ENCODE data around the gene AHCYL1. TPM values are rescaled to one million over a fixed set of nuclear protein-coding genes. Genes with fewer than 3 reads are reported as not detected.

Gene AHCYL1
- total and polyA plus RNA-seq, 9 donors, result 41.1 to 113 (median 85.8) TPM

DNA sequence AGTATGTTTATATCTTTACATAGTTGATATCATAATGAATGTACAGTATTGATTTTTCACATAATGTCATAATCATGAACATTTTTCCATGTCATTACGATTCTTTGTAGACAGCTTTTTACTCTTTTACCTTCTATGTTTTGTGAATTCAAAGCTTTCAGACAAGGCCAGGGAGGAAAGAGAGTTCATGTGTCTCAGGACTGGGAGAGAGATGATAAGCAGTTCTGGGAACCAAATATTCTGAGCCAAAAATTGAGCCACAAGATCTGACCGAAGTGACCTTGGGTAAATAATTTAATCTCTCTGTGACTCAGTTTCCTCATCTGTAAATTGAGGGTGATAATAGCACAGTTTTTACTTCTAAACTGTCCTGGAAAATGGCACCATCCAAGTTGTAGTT lies 42.1 kb upstream of the AHCYL1 start:
- Histone ChIP-seq H3K4me1 (ENCODE audit: insufficient read depth) (no peaks in the 10 kb centered on the region), H3K9me3 (no peaks in the 10 kb centered on the region), H3K4me3 (no peak overlapping the region), H3K27ac (no peak overlapping the region), H3K27me3 (no peaks in the 10 kb centered on the region), H3K36me3 (no peaks in the 10 kb centered on the region)
- intact Hi-C loops (cut with DNase I), result no loop called here
- TF ChIP-seq POLR2A (IDR thresholded peaks at IDR 0.05), result no peak
- TF ChIP-seq EP300 (IDR thresholded peaks at IDR 0.05), result no peak
- TF ChIP-seq, protein P1, sequence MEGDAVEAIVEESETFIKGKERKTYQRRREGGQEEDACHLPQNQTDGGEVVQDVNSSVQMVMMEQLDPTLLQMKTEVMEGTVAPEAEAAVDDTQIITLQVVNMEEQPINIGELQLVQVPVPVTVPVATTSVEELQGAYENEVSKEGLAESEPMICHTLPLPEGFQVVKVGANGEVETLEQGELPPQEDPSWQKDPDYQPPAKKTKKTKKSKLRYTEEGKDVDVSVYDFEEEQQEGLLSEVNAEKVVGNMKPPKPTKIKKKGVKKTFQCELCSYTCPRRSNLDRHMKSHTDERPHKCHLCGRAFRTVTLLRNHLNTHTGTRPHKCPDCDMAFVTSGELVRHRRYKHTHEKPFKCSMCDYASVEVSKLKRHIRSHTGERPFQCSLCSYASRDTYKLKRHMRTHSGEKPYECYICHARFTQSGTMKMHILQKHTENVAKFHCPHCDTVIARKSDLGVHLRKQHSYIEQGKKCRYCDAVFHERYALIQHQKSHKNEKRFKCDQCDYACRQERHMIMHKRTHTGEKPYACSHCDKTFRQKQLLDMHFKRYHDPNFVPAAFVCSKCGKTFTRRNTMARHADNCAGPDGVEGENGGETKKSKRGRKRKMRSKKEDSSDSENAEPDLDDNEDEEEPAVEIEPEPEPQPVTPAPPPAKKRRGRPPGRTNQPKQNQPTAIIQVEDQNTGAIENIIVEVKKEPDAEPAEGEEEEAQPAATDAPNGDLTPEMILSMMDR (IDR thresholded peaks at IDR 0.05), result no peak
- DNase-seq, result no peak
- WGBS, 3 donors, result 85 to 89% (median 87%) methylated on average over 2 of the region's 2 CpGs

DNA sequence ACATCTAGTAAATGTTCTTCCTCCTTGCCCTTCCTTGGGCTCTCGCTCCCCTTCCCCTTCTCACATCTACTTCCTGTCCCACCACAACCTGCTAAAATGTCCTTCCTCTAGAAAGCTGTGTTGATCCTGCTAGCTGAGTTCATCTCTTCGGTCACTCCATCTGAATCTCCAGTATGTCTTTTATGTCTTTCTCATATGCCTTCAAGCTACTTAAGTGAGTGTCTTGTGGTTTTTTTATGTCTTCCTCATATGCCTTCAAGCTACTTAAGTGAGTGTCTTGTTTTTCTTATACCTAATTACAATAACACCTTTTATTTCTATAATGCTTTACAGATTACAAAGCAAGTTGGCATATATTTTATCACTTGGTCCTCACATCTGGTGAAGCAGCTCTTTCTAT lies 40.0 kb upstream of the AHCYL1 start:
- H3K9me3 ChIP-seq, result no peaks in the 10 kb centered on the region
- TF ChIP-seq EP300 (IDR thresholded peaks at IDR 0.05) (no peak), POLR2A (IDR thresholded peaks at IDR 0.05) (no peak)
- TF ChIP-seq, protein P1 (IDR thresholded peaks at IDR 0.05), result no peak
- 95 to 99% (median 97%) methylated on average over 2 of the region's 2 CpGs for WGBS, 3 donors

DNA sequence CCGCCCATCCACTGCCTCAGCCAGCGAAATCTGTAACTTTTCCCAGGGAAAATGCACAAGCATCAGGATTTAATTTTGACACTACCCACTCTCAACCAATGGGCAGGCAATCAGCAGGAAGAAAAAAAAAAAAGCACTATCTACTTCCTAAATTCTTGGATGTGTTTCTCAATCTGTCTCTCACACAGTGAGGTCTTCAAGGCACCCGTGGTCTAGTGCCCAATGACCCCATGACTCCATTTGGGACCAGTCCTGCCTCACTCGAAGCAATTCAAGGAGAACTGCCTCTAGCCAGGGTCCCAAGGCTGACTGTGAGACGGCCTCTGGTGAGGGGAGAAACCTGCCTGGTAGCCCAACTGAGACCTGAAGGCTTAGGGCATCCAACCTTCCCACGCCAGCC lies 38.1 kb upstream of the AHCYL1 start:
- DNase-seq, result no peak
- no peak overlapping the region for H3K27ac ChIP-seq
- H3K36me3 ChIP-seq, result no peaks in the 10 kb centered on the region
- no peaks in the 10 kb centered on the region for H3K4me1 ChIP-seq (ENCODE audit: insufficient read depth)
- TF ChIP-seq POLR2A (IDR thresholded peaks at IDR 0.05), result no peak
- TF ChIP-seq, protein P1 (IDR thresholded peaks at IDR 0.05), result no peak
- TF ChIP-seq EP300 (IDR thresholded peaks at IDR 0.05), result no peak
- no peaks in the 10 kb centered on the region for H3K9me3 ChIP-seq
- 80 to 85% (median 83%) methylated on average over 6 of the region's 6 CpGs for WGBS, 3 donors
- H3K27me3 ChIP-seq, result no peaks in the 10 kb centered on the region
- intact Hi-C loops (cut with DNase I), result no loop called here
- no peak overlapping the region for H3K4me3 ChIP-seq

More for the DNA sequence above, 40.0 kb upstream of the AHCYL1 start:
- H3K36me3 ChIP-seq, result no peaks in the 10 kb centered on the region
- H3K27me3 ChIP-seq, result no peaks in the 10 kb centered on the region
- no peak for DNase-seq
- H3K4me1 ChIP-seq (ENCODE audit: insufficient read depth), result no peaks in the 10 kb centered on the region
- H3K4me3 ChIP-seq, result no peak overlapping the region
- intact Hi-C loops (cut with DNase I), result no loop called here
- no peak overlapping the region for H3K27ac ChIP-seq

GRCh38 chr1:109947582-109948284 lies 36.8 kb upstream of the AHCYL1 start:
- DNase-seq, result no peak
- Histone ChIP-seq H3K36me3 (no peaks in the 10 kb centered on the region), H3K27ac (no peak overlapping the region), H3K4me3 (no peak overlapping the region), H3K27me3 (no peaks in the 10 kb centered on the region), H3K4me1 (ENCODE audit: insufficient read depth) (no peaks in the 10 kb centered on the region), H3K9me3 (no peaks in the 10 kb centered on the region)
- TF ChIP-seq, protein P1 (IDR thresholded peaks at IDR 0.05), result no peak
- TF ChIP-seq EP300 (IDR thresholded peaks at IDR 0.05), result no peak
- no peak for TF ChIP-seq POLR2A (IDR thresholded peaks at IDR 0.05)
- WGBS, 3 donors, result 74 to 77% (median 77%) methylated on average over 10 of the region's 10 CpGs
- intact Hi-C loops (cut with DNase I), result no loop called here
